ENCODE measurements around the gene ABLIM2.

GRCh38 chr4:8203052-8203401 lies 44.4 kb upstream of the ABLIM2 start:
- TF ChIP-seq CTCF (IDR thresholded peaks at IDR 0.05; ENCODE audit: low read length) (no peak), EZH2phosphoT487 (IDR thresholded peaks at IDR 0.05; ENCODE audit: low read length) (no peak)
